MCF 10A (cell line): ENCODE measurements around the gene NDUFV1. TPM values are rescaled to one million over a fixed set of nuclear protein-coding genes. Genes with fewer than 3 reads are reported as not detected.
A peak's percentile ranks its signal among the peaks of the same experiment; 100 is the strongest.

Experiments used
- BruUV-seq: library from RNA; stranded (reverse); fragments of 400-500 nt; replicated peaks from 2 replicates; lab custom pipeline; 2021; lab: Mats Ljungman, UMichigan
- CTCF ChIA-PET: fragments of 300-600 bp; sonication (Branson Sonifier 250); formaldehyde crosslinking; extraction: SDS; loops from one replicate; lab custom pipeline; 2021; ENCODE audit warnings: antibody characterized with exemption, inconsistent platforms; lab: Yijun Ruan, JAX
- POLR2A ChIA-PET: fragments of 300-600, 350-650 bp; sonication (Branson Sonifier 250); formaldehyde crosslinking; extraction: SDS; loops from one replicate; lab custom pipeline; 2020; ENCODE audit warnings: antibody characterized with exemption, inconsistent platforms; lab: Yijun Ruan, JAX
- DNase-seq: peaks from one replicate; pipeline ENCODE4 v3.0.0-alpha.2; 2018; ENCODE audit not compliant: unreplicated experiment
- H3K27ac Mint-ChIP-seq: one replicate; pipeline ENCODE4 v1.8.0; 2022; ENCODE audit warnings: mild to moderate bottlenecking, low read depth, mixed read lengths; ENCODE audit not compliant: unreplicated experiment
- H3K27me3 Mint-ChIP-seq: one replicate; pipeline ENCODE4 v1.8.0; 2022; ENCODE audit warnings: mixed read lengths; ENCODE audit not compliant: insufficient read depth, unreplicated experiment
- H3K36me3 Mint-ChIP-seq: one replicate; pipeline ENCODE4 v1.8.0; 2022; ENCODE audit warnings: mild to moderate bottlenecking, moderate library complexity, mixed read lengths; ENCODE audit not compliant: insufficient read depth, unreplicated experiment
- H3K4me1 Mint-ChIP-seq: one replicate; pipeline ENCODE4 v1.8.0; 2022; ENCODE audit warnings: mixed read lengths; ENCODE audit not compliant: insufficient read depth, unreplicated experiment
- H3K4me3 Mint-ChIP-seq: one replicate; pipeline ENCODE4 v1.8.0; 2022; ENCODE audit warnings: mild to moderate bottlenecking, moderate library complexity, mixed read lengths; ENCODE audit not compliant: unreplicated experiment
- H3K9me3 Mint-ChIP-seq: one replicate; pipeline ENCODE4 v1.8.0; 2022; ENCODE audit warnings: mixed read lengths; ENCODE audit not compliant: unreplicated experiment
- CTCF ChIP-seq: fragments of 200-600 bp; IDR thresholded peaks from one replicate; pipeline ENCODE4 v1.8.0; 2022; ENCODE audit warnings: antibody characterized with exemption, mild to moderate bottlenecking; ENCODE audit not compliant: unreplicated experiment
- intact Hi-C: fragments of 100-400 bp; cut with micrococcal nuclease; formaldehyde crosslinking; loops from 2 replicates; pipeline ENCODE4 v1.14.1; 2022
- total RNA-seq: library from RNA; stranded (reverse); gene quantifications from 2 replicates; pipeline ENCODE4 v1.2.3, GENCODE V29; 2022

The NDUFV1 gene
- total RNA-seq, 1 experiment from 2014 or later: 223 TPM

DNA sequence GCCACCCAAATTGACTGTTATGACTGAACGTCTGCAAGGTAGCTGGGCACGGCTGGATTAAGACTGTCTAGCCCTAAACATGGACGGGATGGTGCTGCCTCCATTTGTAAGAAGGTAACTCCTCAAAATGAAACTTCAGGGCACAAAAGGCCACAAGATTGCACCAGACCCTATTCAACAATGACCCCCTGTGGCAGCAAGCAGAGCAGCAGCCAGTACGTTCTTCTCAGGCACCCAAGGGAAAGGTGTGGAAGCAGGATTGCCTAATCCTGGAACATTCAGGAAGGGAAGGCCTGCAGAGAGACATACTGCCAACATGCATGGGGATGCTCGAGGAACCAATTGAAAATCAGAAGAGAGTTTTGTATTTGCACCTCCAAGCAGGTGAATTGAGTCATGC, 37.3 kb downstream of the NDUFV1 start:
- CTCF ChIA-PET: interaction anchor here (1.3 to 2.4 kb wide), 2 partner anchors 15 to 17 kb away, joined by 4 to 11 read pairs; no protein-coding TSS in a partner anchor
- H3K36me3 Mint-ChIP-seq: no peaks in the 10 kb centered on the region
- intact Hi-C loops: no loop called here
- POLR2A ChIA-PET: interaction anchor here (1.0 kb wide), 1 partner anchor 8 kb away, joined by 3 read pairs; no protein-coding TSS in a partner anchor
- no peak overlapping the region for H3K27ac Mint-ChIP-seq
- H3K4me3 Mint-ChIP-seq: no peak overlapping the region
- no peaks in the 10 kb centered on the region for H3K4me1 Mint-ChIP-seq
- peak; percentile 25 for TF ChIP-seq CTCF
- DNase-seq: peak; percentile 50
- BruUV-seq: no TSS peak
- H3K27me3 Mint-ChIP-seq: no peaks in the 10 kb centered on the region
- H3K9me3 Mint-ChIP-seq: no peaks in the 10 kb centered on the region

DNA sequence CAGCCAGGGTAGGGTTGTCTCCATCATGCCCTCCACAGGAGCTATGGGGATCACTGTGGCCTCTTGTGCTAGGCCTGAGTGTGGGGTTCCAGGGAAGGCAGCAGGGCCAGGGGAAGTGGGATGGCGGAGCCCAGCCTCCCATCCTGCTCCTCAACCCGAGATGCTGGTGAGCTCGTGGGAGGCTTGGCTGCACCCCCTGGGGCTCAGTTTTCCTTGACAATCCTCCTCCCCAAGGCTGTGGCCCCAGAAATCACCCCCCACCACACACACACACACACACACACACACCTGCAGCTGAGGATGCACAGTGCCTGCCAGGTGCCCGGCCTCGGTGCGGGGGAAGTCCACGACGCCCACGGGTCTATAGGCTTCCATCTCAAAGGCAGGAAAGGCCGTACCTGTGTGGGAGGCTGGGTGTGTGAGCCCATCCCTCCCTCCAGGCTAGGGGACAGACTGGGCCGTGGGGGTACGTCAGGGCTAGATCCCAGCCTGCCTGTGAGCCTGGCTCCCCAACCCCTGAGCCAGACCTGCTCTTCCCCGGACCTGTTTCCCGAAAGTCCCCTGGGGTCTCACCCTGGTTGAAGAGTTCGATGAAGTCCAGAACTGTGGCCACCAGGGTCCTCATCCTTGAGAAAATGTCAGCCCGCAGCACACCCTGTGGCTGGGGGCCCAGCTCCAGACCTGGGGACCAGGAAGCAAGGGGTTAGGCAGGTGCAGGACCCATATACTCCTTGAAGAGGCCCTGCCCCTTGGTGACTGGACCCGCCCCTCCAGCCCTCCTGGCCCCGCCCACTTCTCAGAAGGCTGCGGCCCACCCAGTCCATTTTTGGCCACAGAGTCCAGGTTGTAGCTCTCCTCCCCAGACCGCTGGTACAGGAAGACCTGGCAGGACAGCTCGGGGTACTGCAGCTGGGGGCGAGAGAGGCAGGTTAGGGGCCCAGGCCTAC, 38.0 kb downstream of the NDUFV1 start:
- Mint-ChIP-seq H3K27me3 (no peaks in the 10 kb centered on the region), H3K9me3 (no peaks in the 10 kb centered on the region), H3K36me3 (no peaks in the 10 kb centered on the region), H3K27ac (no peak overlapping the region), H3K4me3 (no peak overlapping the region), H3K4me1 (no peaks in the 10 kb centered on the region)
- intact Hi-C loops: no loop called here
- ChIA-PET POLR2A (no interaction called here), CTCF (interaction anchor here (1.3 to 2.9 kb wide), 2 partner anchors 12 to 17 kb away, joined by 4 to 14 read pairs; no protein-coding TSS in a partner anchor)
- TF ChIP-seq CTCF: no peak
- BruUV-seq: no TSS peak
- no peak for DNase-seq

- no TSS peak for BruUV-seq
- no peaks in the 10 kb centered on the region for H3K4me1 Mint-ChIP-seq
Observed at GRCh38 chr11:67645521-67646461, 39.1 kb downstream of the NDUFV1 start.

More at GRCh38 chr11:67645521-67646461, 39.1 kb downstream of the NDUFV1 start:
- Mint-ChIP-seq H3K27ac (no peak overlapping the region), H3K36me3 (no peaks in the 10 kb centered on the region), H3K27me3 (no peaks in the 10 kb centered on the region), H3K9me3 (no peaks in the 10 kb centered on the region), H3K4me3 (no peak overlapping the region)
- no peak for TF ChIP-seq CTCF
- DNase-seq: no peak
- ChIA-PET CTCF (interaction anchor here (1.2 to 2.9 kb wide), 4 partner anchors 11 to 18 kb away, joined by 4 to 14 read pairs (median 6); no protein-coding TSS in a partner anchor), POLR2A (interaction anchor here (0.6 kb wide), 1 partner anchor 10 kb away, joined by 3 read pairs; no protein-coding TSS in a partner anchor)
- intact Hi-C loops: no loop called here
